Activated CD8-positive, alpha-beta memory T cell treated with anti-CD3 and anti-CD28 coated beads for 48 hours (primary cell): ENCODE data around the gene ULK4.
"Not testable (repeated sequence)": the region's sequence is repeated elsewhere in the genome, so short reads cannot be mapped to it uniquely, and the experiment has no call there.

Source experiments
- DNase-seq, 3 experiments: peaks; one replicate each; pipeline ENCODE4 v3.0.0-alpha.2; 2020; ENCODE audit warnings: low read depth in 2 of 3, low spot score in 2 of 3

Gene ULK4

GRCh38 chr3:41580274-41580959 lies 381.5 kb downstream of the ULK4 start:
- no peak for DNase-seq

GRCh38 chr3:41579861-41580260 lies 382.0 kb downstream of the ULK4 start:
- no peak for DNase-seq

GRCh38 chr3:41578798-41579197 lies 383.1 kb downstream of the ULK4 start:
- no peak for DNase-seq

GRCh38 chr3:41575724-41576123 lies 386.2 kb downstream of the ULK4 start:
- DNase-seq: no peak

- no peak for DNase-seq
Observed at GRCh38 chr3:41574900-41575299, 387.0 kb downstream of the ULK4 start.

- DNase-seq: no peak
Observed at GRCh38 chr3:41573591-41573990, 388.3 kb downstream of the ULK4 start.

- DNase-seq: no peak
Observed at GRCh38 chr3:41572092-41572491, 389.8 kb downstream of the ULK4 start.

GRCh38 chr3:41569632-41570305 lies 392.1 kb downstream of the ULK4 start:
- DNase-seq: no peak

GRCh38 chr3:41565948-41566514 lies 395.9 kb downstream of the ULK4 start:
- DNase-seq: no peak

- no peak for DNase-seq
Observed at GRCh38 chr3:41565003-41565402, 396.9 kb downstream of the ULK4 start.

- not testable (repeated sequence) for DNase-seq
Observed at GRCh38 chr3:41556245-41556644, 405.7 kb downstream of the ULK4 start.

- no peak for DNase-seq
Observed at GRCh38 chr3:41532976-41533375, 428.9 kb downstream of the ULK4 start.

GRCh38 chr3:41526995-41527573 lies 434.8 kb downstream of the ULK4 start:
- no peak for DNase-seq

GRCh38 chr3:41525303-41526064 lies 436.4 kb downstream of the ULK4 start:
- DNase-seq: no peak

- no peak for DNase-seq
Observed at GRCh38 chr3:41523897-41524296, 438.0 kb downstream of the ULK4 start.

- no peak for DNase-seq
Observed at GRCh38 chr3:41522612-41523011, 439.3 kb downstream of the ULK4 start.

- DNase-seq: no peak
Observed at GRCh38 chr3:41521010-41521655, 440.8 kb downstream of the ULK4 start.

- DNase-seq: no peak
Observed at GRCh38 chr3:41519746-41520145, 442.2 kb downstream of the ULK4 start.

GRCh38 chr3:41518626-41519025 lies 443.3 kb downstream of the ULK4 start:
- no peak for DNase-seq

- no peak for DNase-seq
Observed at GRCh38 chr3:41508063-41508696, 453.7 kb downstream of the ULK4 start.
